ENCODE data around the gene FAXDC2.
A peak's percentile ranks its signal among the peaks of the same experiment; 100 is the strongest.

The FAXDC2 gene

DNA sequence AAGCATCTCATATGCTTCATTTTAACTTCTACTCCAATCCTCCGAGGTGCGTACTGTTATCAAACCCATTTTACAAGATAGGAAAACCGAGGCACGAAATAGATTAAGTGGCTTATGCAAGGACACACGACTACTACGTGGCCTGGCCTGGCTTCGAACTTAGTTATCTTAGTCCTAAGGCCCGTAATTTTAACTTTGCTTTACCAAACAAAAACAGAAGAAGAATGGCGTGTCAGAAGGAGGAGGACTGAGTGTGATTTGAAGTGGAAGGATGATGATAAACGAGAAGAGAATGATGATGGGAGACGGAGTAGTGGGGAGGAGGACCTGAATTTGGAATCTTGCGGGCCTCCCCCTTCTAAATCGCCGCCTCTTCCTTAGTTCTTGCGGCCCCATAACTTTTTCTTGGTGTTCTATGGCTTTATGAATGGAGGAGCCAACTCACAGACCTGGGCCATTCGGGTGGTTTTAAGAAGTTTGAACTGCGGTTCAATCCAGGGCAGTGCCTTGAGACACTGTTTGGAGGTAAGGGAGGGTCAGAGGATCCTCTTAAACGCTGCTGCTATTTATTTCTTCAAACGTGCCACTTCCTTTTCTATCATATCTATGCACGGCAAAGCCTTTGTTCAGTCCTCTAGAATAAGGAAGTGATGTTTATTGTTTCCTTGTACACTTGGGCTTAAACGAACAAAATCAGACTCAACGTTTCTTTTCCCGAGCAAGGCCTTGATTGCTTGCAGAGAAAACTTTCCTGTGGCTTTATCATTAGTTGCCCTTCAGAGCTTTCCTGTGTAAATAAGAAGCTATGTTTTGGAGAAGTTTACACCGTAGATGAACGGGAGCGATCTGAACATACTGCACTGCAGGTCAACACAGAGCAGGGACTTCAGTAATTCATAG is 8.8 kb upstream of the FAXDC2 start:
- Histone ChIP-seq H3K4me3 (ENCODE audit: low read depth, low read length) (peak overlapping the region; percentile 90), H3K36me3 (ENCODE audit: control insufficient read depth in 2 of 2, insufficient read depth in 1 of 2, low read length in 2 of 2) (peaks cover 8 to 16% of the 10 kb centered on the region in 2 experiments; a peak in 2 of 3 replicates), H3K9me3 (ENCODE audit: control insufficient read depth, insufficient read depth, low read depth, low read length) (no peaks in the 10 kb centered on the region), H3K27ac (ENCODE audit: extremely low read depth, low read depth, low read length) (peak overlapping the region; percentile 89; the same call in 1 of the 2 replicates), H3K4me1 (ENCODE audit: control insufficient read depth, insufficient read depth, low read length) (0 out of 2 replicates have a peak, but pooled peaks cover 3% of the 10 kb centered on the region)
- TF ChIP-seq, protein P1, sequence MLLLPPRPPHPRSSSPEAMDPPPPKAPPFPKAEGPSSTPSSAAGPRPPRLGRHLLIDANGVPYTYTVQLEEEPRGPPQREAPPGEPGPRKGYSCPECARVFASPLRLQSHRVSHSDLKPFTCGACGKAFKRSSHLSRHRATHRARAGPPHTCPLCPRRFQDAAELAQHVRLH (tag by site-specific recombination; IDR thresholded peaks at IDR 0.05): peak; percentile 9; the same call in 1 of the 2 replicates
- no peak for TF ChIP-seq ZNF248 (tag by site-specific recombination; IDR thresholded peaks at IDR 0.05)
- 0 out of 2 replicates have a peak, but pooled peaks have one; percentile 19 for TF ChIP-seq REPIN1 (tag by site-specific recombination; IDR thresholded peaks at IDR 0.05; ENCODE audit: low read depth)
- POLR2A ChIA-PET: interaction anchor here (0.7 to 1.8 kb wide), 3 partner anchors 8 to 14 kb away, joined by 3 to 7 read pairs (median 6); no protein-coding TSS in a partner anchor
- CTCF ChIA-PET: no interaction called here

GRCh38 chr5:154858297-154858971 is 8.0 kb upstream of the FAXDC2 start, which contains the start of gene CNOT8:
Gene CNOT8, plus strand, starts transcription at chr5:154858627. Its CDS starts 4,652 bp downstream, at chr5:154863279.
- H3K4me3 ChIP-seq (ENCODE audit: low read depth, low read length): peak within 1 kb of the TSS; percentile 90
- CTCF ChIA-PET: no interaction called here
- TF ChIP-seq EGR2 (tag by site-specific recombination; IDR thresholded peaks at IDR 0.05; ENCODE audit: low read depth) (peak; percentile 80), ZNF366 (tag by site-specific recombination; conservative IDR thresholded peaks at IDR 0.05) (peak; percentile 13; the same call in 1 of the 2 replicates), ZNF600 (tag by site-specific recombination; IDR thresholded peaks at IDR 0.05) (peak; percentile 12; the same call in 1 of the 2 replicates), ATF2 (tag by site-specific recombination; IDR thresholded peaks at IDR 0.05; ENCODE audit: low read depth) (peak; percentile 6; the same call in 1 of the 2 replicates), ZNF398 (tag by site-specific recombination; IDR thresholded peaks at IDR 0.05) (peak; percentile 47), ZNF621 (tag by site-specific recombination; IDR thresholded peaks at IDR 0.05) (no peak), ZNF132 (tag by site-specific recombination; IDR thresholded peaks at IDR 0.05; ENCODE audit: borderline replicate concordance) (no peak), PATZ1 (tag by site-specific recombination; IDR thresholded peaks at IDR 0.05) (0 out of 2 replicates have a peak, but pooled peaks have one; percentile 49), SCRT2 (tag by site-specific recombination; IDR thresholded peaks at IDR 0.05) (peak; percentile 71), ZFHX2 (tag by site-specific recombination; conservative IDR thresholded peaks at IDR 0.05) (peak; percentile 88), ZNF596 (tag by site-specific recombination; IDR thresholded peaks at IDR 0.05) (no peak; the same call in 1 of the 2 replicates), ZNF514 (tag by site-specific recombination; IDR thresholded peaks at IDR 0.05) (no peak), ZBTB48 (tag by site-specific recombination; IDR thresholded peaks at IDR 0.05) (no peak), SP7 (tag by site-specific recombination; IDR thresholded peaks at IDR 0.05) (peak; percentile 68), ZNF426 (tag by site-specific recombination; IDR thresholded peaks at IDR 0.05) (no peak), YY1 (tag by site-specific recombination; IDR thresholded peaks at IDR 0.05) (0 out of 2 replicates have a peak, but pooled peaks have one; percentile 8)
- TF ChIP-seq, protein P2, sequence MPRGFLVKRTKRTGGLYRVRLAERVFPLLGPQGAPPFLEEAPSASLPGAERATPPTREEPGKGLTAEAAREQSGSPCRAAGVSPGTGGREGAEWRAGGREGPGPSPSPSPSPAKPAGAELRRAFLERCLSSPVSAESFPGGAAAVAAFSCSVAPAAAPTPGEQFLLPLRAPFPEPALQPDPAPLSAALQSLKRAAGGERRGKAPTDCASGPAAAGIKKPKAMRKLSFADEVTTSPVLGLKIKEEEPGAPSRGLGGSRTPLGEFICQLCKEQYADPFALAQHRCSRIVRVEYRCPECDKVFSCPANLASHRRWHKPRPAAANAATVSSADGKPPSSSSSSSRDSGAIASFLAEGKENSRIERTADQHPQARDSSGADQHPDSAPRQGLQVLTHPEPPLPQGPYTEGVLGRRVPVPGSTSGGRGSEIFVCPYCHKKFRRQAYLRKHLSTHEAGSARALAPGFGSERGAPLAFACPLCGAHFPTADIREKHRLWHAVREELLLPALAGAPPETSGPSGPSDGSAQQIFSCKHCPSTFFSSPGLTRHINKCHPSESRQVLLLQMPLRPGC (tag by site-specific recombination; IDR thresholded peaks at IDR 0.05): peak; percentile 11; the same call in 1 of the 2 replicates
- TF ChIP-seq, protein P3, sequence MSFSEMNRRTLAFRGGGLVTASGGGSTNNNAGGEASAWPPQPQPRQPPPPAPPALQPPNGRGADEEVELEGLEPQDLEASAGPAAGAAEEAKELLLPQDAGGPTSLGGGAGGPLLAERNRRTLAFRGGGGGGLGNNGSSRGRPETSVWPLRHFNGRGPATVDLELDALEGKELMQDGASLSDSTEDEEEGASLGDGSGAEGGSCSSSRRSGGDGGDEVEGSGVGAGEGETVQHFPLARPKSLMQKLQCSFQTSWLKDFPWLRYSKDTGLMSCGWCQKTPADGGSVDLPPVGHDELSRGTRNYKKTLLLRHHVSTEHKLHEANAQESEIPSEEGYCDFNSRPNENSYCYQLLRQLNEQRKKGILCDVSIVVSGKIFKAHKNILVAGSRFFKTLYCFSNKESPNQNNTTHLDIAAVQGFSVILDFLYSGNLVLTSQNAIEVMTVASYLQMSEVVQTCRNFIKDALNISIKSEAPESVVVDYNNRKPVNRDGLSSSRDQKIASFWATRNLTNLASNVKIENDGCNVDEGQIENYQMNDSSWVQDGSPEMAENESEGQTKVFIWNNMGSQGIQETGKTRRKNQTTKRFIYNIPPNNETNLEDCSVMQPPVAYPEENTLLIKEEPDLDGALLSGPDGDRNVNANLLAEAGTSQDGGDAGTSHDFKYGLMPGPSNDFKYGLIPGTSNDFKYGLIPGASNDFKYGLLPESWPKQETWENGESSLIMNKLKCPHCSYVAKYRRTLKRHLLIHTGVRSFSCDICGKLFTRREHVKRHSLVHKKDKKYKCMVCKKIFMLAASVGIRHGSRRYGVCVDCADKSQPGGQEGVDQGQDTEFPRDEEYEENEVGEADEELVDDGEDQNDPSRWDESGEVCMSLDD (tag by site-specific recombination; IDR thresholded peaks at IDR 0.05): no peak

More at GRCh38 chr5:154858297-154858971, 8.0 kb upstream of the FAXDC2 start, which contains the start of gene CNOT8:
- Histone ChIP-seq H3K4me1 (ENCODE audit: control insufficient read depth, insufficient read depth, low read length) (0 out of 2 replicates have a peak, but pooled peaks cover 3% of the 10 kb centered on the region), H3K36me3 (ENCODE audit: control insufficient read depth in 2 of 2, insufficient read depth in 1 of 2, low read length in 2 of 2) (peaks cover 3 to 10% of the 10 kb centered on the region in 2 experiments; a peak in 1 of 3 replicates), H3K27ac (ENCODE audit: extremely low read depth, low read depth, low read length) (peak within 1 kb of the TSS; percentile 89), H3K9me3 (ENCODE audit: control insufficient read depth, insufficient read depth, low read depth, low read length) (no peaks in the 10 kb centered on the region)
- POLR2A ChIA-PET: interaction anchor here (0.7 to 1.6 kb wide), 5 partner anchors 10 to 101 kb away, joined by 3 to 7 read pairs (median 3); no protein-coding TSS in a partner anchor

Measured in HEK293 (cell line).